Cardiac atrium fibroblast (primary cell): ENCODE data around the gene HSBP1L1. TPM values are rescaled to one million over a fixed set of nuclear protein-coding genes. Genes with fewer than 3 reads are reported as not detected.

Experiments
- total RNA-seq: library from RNA; depleted of rRNA; stranded (reverse); fragments of >200 nt; gene quantifications from 2 replicates; pipeline ENCODE4 v1.2.3, GENCODE V29; 2015

HSBP1L1 gene
- 4.7 and 19.1 TPM in 2 replicates for total RNA-seq

GRCh38 chr18:79964330-79965118 is at the start of gene HSBP1L1:
Gene HSBP1L1 (plus strand): TSS chr18:79964643. CDS start chr18:79964736, 93 bp downstream.

DNA sequence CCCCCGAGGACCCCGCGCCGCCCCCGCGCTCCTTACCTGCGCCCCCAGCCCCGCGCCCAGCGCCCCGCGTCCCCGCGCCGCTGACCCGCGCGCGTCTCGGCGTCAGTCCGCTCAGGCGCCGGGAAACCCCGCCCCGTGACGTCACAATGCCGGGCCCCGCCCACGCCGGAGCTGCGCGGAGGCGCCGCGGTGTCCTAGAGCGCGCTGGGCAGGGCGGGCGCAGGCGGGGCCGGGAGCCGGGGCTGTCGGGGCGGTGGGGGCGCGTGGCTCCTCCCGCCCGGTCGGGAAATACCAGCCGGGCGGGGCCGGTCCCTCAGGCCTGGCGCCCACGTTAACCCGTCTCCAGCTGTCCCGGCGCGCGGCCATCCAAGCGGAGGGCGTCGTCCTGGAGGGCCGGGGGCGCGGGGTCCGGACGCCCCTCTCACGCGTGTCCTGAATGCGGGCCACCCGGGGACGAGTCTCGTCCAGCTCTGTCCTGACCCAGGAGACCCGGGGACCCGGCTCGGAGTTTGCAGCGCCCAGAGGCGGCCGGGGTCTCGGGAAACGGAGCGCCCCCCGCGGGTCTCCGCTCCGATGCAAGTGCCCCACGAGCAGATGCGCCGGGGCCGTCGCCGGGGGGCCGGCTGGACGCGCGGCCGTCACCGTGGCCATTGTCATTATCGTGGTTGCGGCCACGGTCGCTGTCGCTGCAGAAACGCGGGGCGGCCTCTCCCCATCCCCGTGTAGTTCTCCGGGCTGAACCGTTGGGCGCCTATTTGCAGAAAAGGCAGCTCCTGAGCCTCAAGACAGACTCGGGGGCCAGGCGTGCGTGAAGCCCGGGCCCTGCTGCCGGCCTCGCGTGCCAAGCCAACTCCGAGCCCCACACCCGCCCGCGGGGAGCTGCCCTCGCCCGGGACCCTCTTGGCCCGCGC is 12.6 kb upstream of the HSBP1L1 start, which contains the start of gene SLC66A2:
Gene SLC66A2 (minus strand): TSS at position 109 of the 911 bp plus-strand sequence. CDS start 727 bp downstream, outside the sequence.

DNA sequence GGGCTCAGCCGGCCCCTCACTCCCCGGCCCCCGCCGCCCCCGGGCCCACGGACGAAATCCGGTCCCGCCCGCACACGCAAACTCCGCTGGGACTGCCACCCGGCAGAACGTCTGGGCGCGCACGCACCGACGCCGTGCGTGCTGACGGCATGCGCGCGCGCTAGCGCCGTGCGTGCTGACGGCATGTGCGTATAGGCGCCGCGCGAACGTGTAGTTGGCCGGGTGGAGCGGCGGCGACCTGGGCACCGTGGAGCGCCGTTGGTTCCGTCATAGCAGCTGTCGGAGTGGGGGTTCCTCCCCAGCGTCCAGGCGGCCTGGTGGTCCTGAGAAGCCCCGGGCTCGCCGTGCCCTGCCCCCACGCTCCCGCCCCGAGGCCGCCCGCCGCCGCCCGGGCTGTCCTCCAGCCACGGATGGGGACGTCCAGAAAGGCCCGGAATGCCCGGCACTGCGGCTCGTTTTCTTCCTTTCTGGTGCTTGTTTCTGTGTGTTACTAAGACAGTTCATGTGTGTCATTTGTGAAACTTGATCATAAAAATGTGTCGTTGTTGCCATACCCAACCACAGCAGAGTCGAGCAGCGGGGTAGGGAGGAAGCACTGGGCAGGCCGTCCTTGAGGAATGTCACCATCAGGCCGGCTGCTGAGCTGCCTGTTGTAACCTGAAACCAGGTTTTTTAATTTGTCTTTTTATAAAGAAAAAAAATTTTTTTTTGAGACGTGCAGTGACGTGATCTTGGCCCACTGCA is 24.2 kb downstream of the HSBP1L1 start, which contains the start of gene TXNL4A:
Gene TXNL4A (minus strand): TSS at position 113 of the 744 bp plus-strand sequence. CDS start 171 bp downstream, outside the sequence.

Other genes with a start within 250 kb of the HSBP1L1 start
- gene KCNG2, start 166.7 kb upstream of the HSBP1L1 start, total RNA-seq: 2.3 and 9.7 TPM in 2 replicates
- gene SLC66A2, start 13.0 kb upstream of the HSBP1L1 start, total RNA-seq: 36.8 and 45.0 TPM in 2 replicates
- gene TXNL4A, start 23.9 kb downstream of the HSBP1L1 start, total RNA-seq: 59.2 and 65.4 TPM in 2 replicates
- gene RBFA, start 69.8 kb downstream of the HSBP1L1 start, total RNA-seq: 24.9 and 28.0 TPM in 2 replicates
- gene ADNP2, start 144.6 kb downstream of the HSBP1L1 start, total RNA-seq: 9.6 and 10.3 TPM in 2 replicates